CD4-positive, alpha-beta T cell (primary cell): ENCODE data around the gene FAM24B. TPM values are rescaled to one million over a fixed set of nuclear protein-coding genes. Genes with fewer than 3 reads are reported as not detected.

Experiments
- ATAC-seq: fragments of 200-7000 bp; cut with Tn5 transposase; one replicate; pipeline ENCODE4 v1.10.0; 2022; ENCODE audit warnings: mild to moderate bottlenecking; ENCODE audit not compliant: poor library complexity
- CTCF ChIA-PET: fragments of 350-600 bp; sonication (Branson Sonifier 250); formaldehyde crosslinking; loops from one replicate; lab custom pipeline; 2021; ENCODE audit warnings: antibody characterized with exemption, inconsistent platforms; lab: Charles Lee
- POLR2A ChIA-PET: fragments of 350-600 bp; sonication (Branson Sonifier 250); formaldehyde crosslinking; loops from one replicate; lab custom pipeline; 2021; ENCODE audit warnings: antibody characterized with exemption, inconsistent platforms; lab: Charles Lee
- DNase-seq, 14 experiments: peaks; one replicate each; pipeline ENCODE4 v3.0.0-alpha.2; 2013 to 2020; ENCODE audit warnings: mixed read lengths in 2 of 14
- H3K27ac ChIP-seq, 2 donors: one replicate each; pipeline versions ENCODE4 v1.5.1 to v1.7.0; 2013; ENCODE audit warnings: low read length in 2 of 2, low read depth in 1 of 2, mild to moderate bottlenecking in 1 of 2
- H3K27me3 ChIP-seq, 2 experiments: 1 replicate in 1 of 2; 2 replicates in 1 of 2; pipeline versions ENCODE4 v1.6.1 to v1.7.0; 2013; ENCODE audit warnings: low read length in 2 of 2, control low read depth in 1 of 2, mild to moderate bottlenecking in 1 of 2, moderate library complexity in 1 of 2; ENCODE audit not compliant: insufficient read depth in 2 of 2, control insufficient read depth in 1 of 2
- H3K36me3 ChIP-seq: one replicate; pipeline ENCODE4 v1.6.1; 2013; ENCODE audit warnings: low read length, control low read depth; ENCODE audit not compliant: insufficient read depth
- H3K4me1 ChIP-seq: one replicate; pipeline ENCODE4 v1.6.1; 2013; ENCODE audit warnings: low read length, control low read depth; ENCODE audit not compliant: insufficient read depth
- H3K4me3 ChIP-seq: one replicate; pipeline ENCODE4 v1.5.1; 2013; ENCODE audit warnings: mild to moderate bottlenecking, low read length, moderate library complexity
- H3K9me3 ChIP-seq, 2 experiments: 1 replicate in 1 of 2; 2 replicates in 1 of 2; pipeline versions ENCODE4 v1.6.1 to v1.7.0; 2013; ENCODE audit warnings: low read length in 2 of 2, mild to moderate bottlenecking in 2 of 2, control low read depth in 1 of 2, moderate library complexity in 1 of 2; ENCODE audit not compliant: control insufficient read depth in 1 of 2, insufficient read depth in 1 of 2
- H3K27ac Mint-ChIP-seq: one replicate; pipeline ENCODE4 v1.8.0; 2020; ENCODE audit warnings: mixed read lengths
- H3K27me3 Mint-ChIP-seq: one replicate; pipeline ENCODE4 v1.8.0; 2021; ENCODE audit warnings: mixed read lengths
- H3K36me3 Mint-ChIP-seq: one replicate; pipeline ENCODE4 v1.8.0; 2021; ENCODE audit warnings: low read depth, mixed read lengths
- H3K4me1 Mint-ChIP-seq: one replicate; pipeline ENCODE4 v1.8.0; 2021; ENCODE audit warnings: low read depth, mixed read lengths
- H3K4me3 Mint-ChIP-seq: one replicate; pipeline ENCODE4 v1.8.0; 2020; ENCODE audit warnings: mild to moderate bottlenecking, mixed read lengths
- H3K9me3 Mint-ChIP-seq: one replicate; pipeline ENCODE4 v1.8.0; 2020; ENCODE audit warnings: mixed read lengths
- intact Hi-C, 2 experiments: fragments of 100-400 bp; cut with DNase I in 1 of 2; cut with micrococcal nuclease in 1 of 2; formaldehyde crosslinking; loops; one replicate each; pipeline versions ENCODE4 v1.15.1 to v1.9.0; 2023 to 2025; cut with DNase I, micrococcal nuclease
- total RNA-seq, 174 experiments: library from RNA in 2 of 174; stranded (reverse) in 2 of 174; gene quantifications; one replicate each; pipeline ENCODE4 v1.2.3 and lab custom pipeline; 2021 to 2026
- TF ChIP-seq, protein P1 (sequence below): fragments of 200-600 bp; IDR thresholded peaks from one replicate; pipeline ENCODE4 v1.8.0; 2022; ENCODE audit warnings: antibody characterized with exemption, mild to moderate bottlenecking

FAM24B gene
- total RNA-seq, 2 experiments from 2014 or later: 6.8 to 7.1 TPM

DNA sequence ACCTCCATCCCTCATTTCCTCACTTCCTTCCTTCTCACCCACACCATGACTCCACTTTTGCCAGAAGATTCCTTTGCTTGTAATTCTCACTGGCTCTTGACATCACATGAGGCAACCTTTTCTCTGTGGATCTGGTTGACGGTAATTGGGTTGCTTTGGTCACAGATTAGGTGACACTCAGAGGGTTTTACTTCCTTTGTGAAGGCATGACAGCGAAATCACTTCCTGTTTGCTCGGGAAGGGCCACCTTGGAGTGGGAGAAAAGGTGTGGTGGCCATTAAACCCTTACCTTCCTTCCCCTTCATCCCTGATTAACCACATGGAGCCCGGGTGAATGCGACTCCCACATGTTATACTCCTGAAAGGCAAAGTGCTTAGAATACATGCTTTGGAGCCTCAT, 63.9 kb downstream of the FAM24B start:
- intact Hi-C loops: no loop called here
- no peaks in the 10 kb centered on the region for H3K9me3 Mint-ChIP-seq
- no peaks in the 10 kb centered on the region for H3K4me1 Mint-ChIP-seq
- no peaks in the 10 kb centered on the region for H3K4me1 ChIP-seq
- H3K36me3 Mint-ChIP-seq: no peaks in the 10 kb centered on the region
- DNase-seq (no peak), ATAC-seq (no peak)
- no peak overlapping the region for H3K27ac Mint-ChIP-seq
- ChIA-PET CTCF (no interaction called here), POLR2A (no interaction called here)
- H3K27me3 Mint-ChIP-seq: peaks cover 60% of the 10 kb centered on the region
- no peak overlapping the region for H3K27ac ChIP-seq
- H3K4me3 Mint-ChIP-seq: no peak overlapping the region
- H3K36me3 ChIP-seq: no peaks in the 10 kb centered on the region
- no peaks in the 10 kb centered on the region for H3K9me3 ChIP-seq
- peaks cover 13 to 15% of the 10 kb centered on the region in 2 experiments for H3K27me3 ChIP-seq
- TF ChIP-seq, protein P1, sequence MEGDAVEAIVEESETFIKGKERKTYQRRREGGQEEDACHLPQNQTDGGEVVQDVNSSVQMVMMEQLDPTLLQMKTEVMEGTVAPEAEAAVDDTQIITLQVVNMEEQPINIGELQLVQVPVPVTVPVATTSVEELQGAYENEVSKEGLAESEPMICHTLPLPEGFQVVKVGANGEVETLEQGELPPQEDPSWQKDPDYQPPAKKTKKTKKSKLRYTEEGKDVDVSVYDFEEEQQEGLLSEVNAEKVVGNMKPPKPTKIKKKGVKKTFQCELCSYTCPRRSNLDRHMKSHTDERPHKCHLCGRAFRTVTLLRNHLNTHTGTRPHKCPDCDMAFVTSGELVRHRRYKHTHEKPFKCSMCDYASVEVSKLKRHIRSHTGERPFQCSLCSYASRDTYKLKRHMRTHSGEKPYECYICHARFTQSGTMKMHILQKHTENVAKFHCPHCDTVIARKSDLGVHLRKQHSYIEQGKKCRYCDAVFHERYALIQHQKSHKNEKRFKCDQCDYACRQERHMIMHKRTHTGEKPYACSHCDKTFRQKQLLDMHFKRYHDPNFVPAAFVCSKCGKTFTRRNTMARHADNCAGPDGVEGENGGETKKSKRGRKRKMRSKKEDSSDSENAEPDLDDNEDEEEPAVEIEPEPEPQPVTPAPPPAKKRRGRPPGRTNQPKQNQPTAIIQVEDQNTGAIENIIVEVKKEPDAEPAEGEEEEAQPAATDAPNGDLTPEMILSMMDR: no peak
- no peak overlapping the region for H3K4me3 ChIP-seq

DNA sequence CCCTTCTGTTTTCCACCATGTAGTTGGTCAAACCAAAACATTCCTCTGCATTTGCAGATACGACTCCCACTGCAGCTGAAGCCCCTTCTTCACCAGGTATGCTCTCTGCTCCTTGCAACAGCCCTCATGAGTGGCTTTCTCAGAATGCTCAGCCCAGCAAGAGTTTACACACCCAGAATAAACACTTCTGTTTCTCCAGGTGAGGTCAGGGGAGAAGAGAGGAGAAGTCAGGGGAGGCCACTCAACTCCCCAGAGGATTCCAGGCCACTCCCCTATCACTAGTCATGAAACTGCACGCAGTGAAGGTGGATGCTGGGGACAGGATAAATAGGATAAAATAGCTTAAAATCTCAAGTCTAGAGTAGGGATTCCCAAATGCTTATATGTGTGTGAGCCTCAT, 64.9 kb downstream of the FAM24B start:
- H3K27ac ChIP-seq: no peak overlapping the region
- no peak overlapping the region for H3K4me3 Mint-ChIP-seq
- peaks cover 51% of the 10 kb centered on the region for H3K27me3 Mint-ChIP-seq
- no peaks in the 10 kb centered on the region for H3K36me3 ChIP-seq
- peaks cover 9% of the 10 kb centered on the region in 2 experiments for H3K27me3 ChIP-seq
- H3K4me1 ChIP-seq: no peaks in the 10 kb centered on the region
- no peaks in the 10 kb centered on the region for H3K9me3 Mint-ChIP-seq
- no peak for ATAC-seq
- intact Hi-C loops: no loop called here
- ChIA-PET POLR2A (no interaction called here), CTCF (no interaction called here)
- no peak overlapping the region for H3K27ac Mint-ChIP-seq
- H3K4me1 Mint-ChIP-seq: no peaks in the 10 kb centered on the region
- H3K4me3 ChIP-seq: no peak overlapping the region
- TF ChIP-seq, protein P1: no peak
- H3K36me3 Mint-ChIP-seq: no peaks in the 10 kb centered on the region
- no peaks in the 10 kb centered on the region for H3K9me3 ChIP-seq
- DNase-seq: no peak

DNA sequence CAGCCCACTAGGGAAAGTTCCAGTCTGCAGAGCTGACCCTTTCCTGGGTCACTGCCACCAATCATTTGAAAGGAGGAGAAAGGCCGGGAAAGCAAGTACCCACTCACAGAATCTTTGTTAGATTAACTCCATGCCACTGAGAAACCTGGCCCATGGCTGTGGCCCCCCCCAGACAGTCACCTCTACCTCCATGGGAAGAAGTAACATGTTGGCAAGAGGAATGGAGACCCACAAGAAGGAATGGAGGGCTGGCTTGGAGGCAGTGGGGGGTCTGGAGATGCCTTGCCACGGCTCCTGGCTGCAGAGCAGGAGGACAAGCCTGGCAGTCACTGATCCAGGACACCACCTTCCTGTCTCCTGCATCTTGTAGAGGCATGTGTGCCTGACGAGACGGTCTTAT, 66.6 kb downstream of the FAM24B start:
- H3K4me1 Mint-ChIP-seq: no peaks in the 10 kb centered on the region
- no peaks in the 10 kb centered on the region for H3K36me3 Mint-ChIP-seq
- Histone ChIP-seq H3K27ac (no peak overlapping the region), H3K4me3 (no peak overlapping the region), H3K4me1 (no peaks in the 10 kb centered on the region), H3K9me3 (no peaks in the 10 kb centered on the region), H3K27me3 (peaks cover 2% of the 10 kb centered on the region in 2 experiments), H3K36me3 (no peaks in the 10 kb centered on the region)
- H3K4me3 Mint-ChIP-seq: no peak overlapping the region
- ChIA-PET CTCF (no interaction called here), POLR2A (no interaction called here)
- H3K27ac Mint-ChIP-seq: no peak overlapping the region
- H3K9me3 Mint-ChIP-seq: no peaks in the 10 kb centered on the region
- peaks cover 37% of the 10 kb centered on the region for H3K27me3 Mint-ChIP-seq
- no peak for DNase-seq
- TF ChIP-seq, protein P1: no peak
- ATAC-seq: no peak
- intact Hi-C loops: no loop called here
